GM12878 (cell line): ENCODE data around the gene PRRC2B. TPM values are rescaled to one million over a fixed set of nuclear protein-coding genes. Genes with fewer than 3 reads are reported as not detected.

Source experiments
- ATAC-seq: fragments of 200-7000 bp; cut with Tn5 transposase; 3 replicates; pipeline ENCODE4 v1.9.1; 2020; ENCODE audit warnings: mild to moderate bottlenecking, moderate library complexity
- BruUV-seq: library from RNA; stranded (reverse); fragments of 400-500 nt; replicated peaks from 2 replicates; lab custom pipeline; 2021; lab: Mats Ljungman, UMichigan
- CTCF ChIA-PET: fragments of 300-600 bp; sonication (Branson Sonifier 250); formaldehyde crosslinking; extraction: SDS; loops from one replicate; lab custom pipeline; 2021; ENCODE audit warnings: inconsistent platforms; lab: Yijun Ruan, JAX
- POLR2A ChIA-PET: fragments of 350-600 bp; formaldehyde crosslinking; extraction: SDS; loops from one replicate; lab custom pipeline; 2021; ENCODE audit warnings: inconsistent platforms; lab: Charles Lee
- RAD21 ChIA-PET: fragments of 300-600 bp; sonication (Branson Sonifier 250); formaldehyde crosslinking; loops from one replicate; lab custom pipeline; 2023; ENCODE audit warnings: antibody characterized with exemption; ENCODE audit not compliant: unreplicated experiment; lab: Charles Lee
- SMC1A ChIA-PET: fragments of 300-600 bp; sonication (Branson Sonifier 250); formaldehyde crosslinking; loops from one replicate; lab custom pipeline; 2023; ENCODE audit not compliant: unreplicated experiment, uncharacterized antibody; lab: Charles Lee
- DNase-seq: peaks from one replicate; pipeline ENCODE4 v3.0.0-alpha.2; 2011; ENCODE audit warnings: low read depth, low spot score
- FAIRE-seq: peaks from 3 replicates; lab custom pipeline; 2011; peaks lifted over from hg19 to GRCh38; lab: Jason Lieb, UNC
- H2AFZ ChIP-seq: 2 replicates; pipeline ENCODE4 v1.6.0; 2011; ENCODE audit warnings: low read depth, low read length, control low read depth; ENCODE audit not compliant: control insufficient read depth
- H3K27ac ChIP-seq: 2 replicates; pipeline ENCODE4 v1.5.1; 2011; ENCODE audit warnings: control low read depth; ENCODE audit not compliant: control insufficient read depth, insufficient read depth
- H3K27me3 ChIP-seq, 2 experiments: replicated peaks in 1 of 2; 2 replicates each; pipeline versions ENCODE4 v1.6.0 to v1.6.1; 2011; ENCODE audit warnings: low read length in 1 of 2; ENCODE audit not compliant: control insufficient read depth in 2 of 2, insufficient read depth in 2 of 2
- H3K36me3 ChIP-seq, 2 experiments: 2 replicates each; pipeline ENCODE4 v1.5.1; 2011; ENCODE audit warnings: low read length in 1 of 2; ENCODE audit not compliant: control insufficient read depth in 2 of 2, insufficient read depth in 2 of 2
- H3K4me1 ChIP-seq: 2 replicates; pipeline ENCODE4 v1.6.1; 2011; ENCODE audit warnings: mild to moderate bottlenecking, low read length, moderate library complexity, mixed read lengths; ENCODE audit not compliant: control insufficient read depth, insufficient read depth
- H3K4me2 ChIP-seq: 2 replicates; pipeline ENCODE4 v1.6.0; 2011; ENCODE audit warnings: control low read depth; ENCODE audit not compliant: control insufficient read depth, insufficient read depth
- H3K4me3 ChIP-seq: fragments of 200-600 bp; sonication (generic); 2 replicates; pipeline ENCODE4 v1.5.1; 2016
- H3K79me2 ChIP-seq: 2 replicates; pipeline ENCODE4 v1.6.0; 2011; ENCODE audit warnings: low read length; ENCODE audit not compliant: control insufficient read depth, insufficient read depth
- H3K9ac ChIP-seq: 2 replicates; pipeline ENCODE4 v1.8.0; 2011; ENCODE audit warnings: low read length, control low read depth, mixed read lengths; ENCODE audit not compliant: control insufficient read depth, insufficient read depth
- H3K9me3 ChIP-seq: replicated peaks from 3 replicates; pipeline ENCODE4 v1.5.1; 2011; ENCODE audit warnings: mild to moderate bottlenecking, low read length; ENCODE audit not compliant: control insufficient read depth, insufficient read depth
- H4K20me1 ChIP-seq: 2 replicates; pipeline ENCODE4 v1.6.0; 2011; ENCODE audit not compliant: control insufficient read depth, insufficient read depth
- IRF4 ChIP-seq: IDR thresholded peaks from 2 replicates; pipeline ENCODE4 v1.6.1; 2011; ENCODE audit warnings: low read depth, low read length
- JUNB ChIP-seq: IDR thresholded peaks from 2 replicates; pipeline ENCODE4 v1.6.1; 2016; ENCODE audit warnings: antibody characterized with exemption, mild to moderate bottlenecking
- RBBP5 ChIP-seq: fragments of 200-600 bp; sonication (generic); conservative IDR thresholded peaks from 2 replicates; pipeline ENCODE4 v1.6.1; 2016
- ZNF622 ChIP-seq: fragments of 450-650 bp; IDR thresholded peaks from 2 replicates; pipeline ENCODE4 v1.6.1; 2017; ENCODE audit warnings: mild to moderate bottlenecking, inconsistent platforms
- WGBS: methylation state at CpG from one replicate; pipeline ENCODE4 v1.1.6; 2016; ENCODE audit warnings: low lambda C conversion rate; ENCODE audit not compliant: insufficient replicate concordance, insufficient coverage; ENCODE audit errors: missing lambda C conversion rate; 5-methylcytosine and 5-hydroxymethylcytosine counted together
- in situ Hi-C: fragments of 300-500 bp; cut with MboI; formaldehyde crosslinking; loops from 9 replicates; pipeline ENCODE4 v1.14.3; 2018; ENCODE audit warnings: mixed read lengths
- intact Hi-C: fragments of 100-400 bp; cut with micrococcal nuclease; formaldehyde crosslinking; loops from one replicate; pipeline ENCODE4 v1.14.2; 2022; ENCODE audit not compliant: unreplicated experiment
- polyA plus RNA-seq, 11 experiments: library from polyadenylated mRNA; depleted of rRNA in 4 of 11; unstranded in 6 of 11; stranded (reverse) in 5 of 11; fragments of >200 nt; fragmentation: Nextera tagmentation in 4 of 11; fragmentation: Illumina TruSeq in 1 of 11; extraction: Ambion mirVana in 4 of 11; extraction: Trizol in 1 of 11; gene quantifications; 1 replicate in 1 of 11; 2 replicates in 10 of 11; pipeline versions ENCODE4 v1.2.1 to v1.2.3, GENCODE V29; 2011 to 2016; ENCODE audit warnings: inconsistent platforms in 2 of 11, missing spikeins in 2 of 11, low read depth in 1 of 11
- total RNA-seq, 4 experiments: library from RNA; depleted of rRNA in 3 of 4; stranded (reverse); fragments of >200 nt in 3 of 4; fragmentation: Illumina TruSeq in 1 of 4; extraction: Trizol in 1 of 4; gene quantifications; 2 replicates each; pipeline versions ENCODE4 v1.2.1 to v1.2.3, GENCODE V29; 2013 to 2021
- TF ChIP-seq, protein P1 (sequence below): fragments of 450-650 bp; IDR thresholded peaks from 2 replicates; pipeline ENCODE4 v1.6.1; 2017; ENCODE audit warnings: mild to moderate bottlenecking, moderate library complexity
- TF ChIP-seq, protein P2 (sequence below): IDR thresholded peaks from 2 replicates; pipeline ENCODE4 v1.6.1; 2011; ENCODE audit warnings: borderline replicate concordance, low read depth, mild to moderate bottlenecking, moderate library complexity, mixed read lengths, low read length; ENCODE audit not compliant: insufficient read depth; ENCODE audit errors: extremely low read length

The PRRC2B gene
- total and polyA plus RNA-seq, 10 of the 15 experiments (the other 5 are each of a cell fraction or from before 2014, with no cell fraction given): 0.84 to 155 (median 28.7) TPM

DNA sequence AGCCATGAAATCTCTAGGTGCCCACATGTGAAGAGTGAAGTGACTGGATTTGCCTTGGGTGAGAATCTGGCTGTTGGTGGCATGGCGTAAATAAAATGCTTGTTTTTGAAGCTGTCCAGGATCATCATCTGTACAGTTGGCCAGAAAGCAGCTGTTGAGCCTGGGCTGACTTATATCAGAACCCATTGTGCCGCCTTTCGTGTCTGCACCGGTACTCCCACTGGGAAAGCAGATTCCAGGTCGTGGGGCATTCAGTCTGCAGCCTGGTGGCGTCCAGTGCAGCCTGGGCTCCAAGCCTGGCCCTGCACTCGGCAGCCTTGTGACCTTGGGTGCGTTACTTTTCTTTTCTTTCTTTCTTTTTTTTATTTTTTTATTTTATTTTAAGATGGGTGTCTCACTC, 27.8 kb downstream of the PRRC2B start:
- ATAC-seq: no peak
- 85% methylated on average over 8 of the region's 8 CpGs for WGBS
- FAIRE-seq: no peak
- BruUV-seq: no TSS peak
- H3K27me3 ChIP-seq: no peaks in the 10 kb centered on the region
- TF ChIP-seq JUNB (no peak), RBBP5 (no peak), IRF4 (no peak), ZNF622 (no peak)
- TF ChIP-seq, protein P1, sequence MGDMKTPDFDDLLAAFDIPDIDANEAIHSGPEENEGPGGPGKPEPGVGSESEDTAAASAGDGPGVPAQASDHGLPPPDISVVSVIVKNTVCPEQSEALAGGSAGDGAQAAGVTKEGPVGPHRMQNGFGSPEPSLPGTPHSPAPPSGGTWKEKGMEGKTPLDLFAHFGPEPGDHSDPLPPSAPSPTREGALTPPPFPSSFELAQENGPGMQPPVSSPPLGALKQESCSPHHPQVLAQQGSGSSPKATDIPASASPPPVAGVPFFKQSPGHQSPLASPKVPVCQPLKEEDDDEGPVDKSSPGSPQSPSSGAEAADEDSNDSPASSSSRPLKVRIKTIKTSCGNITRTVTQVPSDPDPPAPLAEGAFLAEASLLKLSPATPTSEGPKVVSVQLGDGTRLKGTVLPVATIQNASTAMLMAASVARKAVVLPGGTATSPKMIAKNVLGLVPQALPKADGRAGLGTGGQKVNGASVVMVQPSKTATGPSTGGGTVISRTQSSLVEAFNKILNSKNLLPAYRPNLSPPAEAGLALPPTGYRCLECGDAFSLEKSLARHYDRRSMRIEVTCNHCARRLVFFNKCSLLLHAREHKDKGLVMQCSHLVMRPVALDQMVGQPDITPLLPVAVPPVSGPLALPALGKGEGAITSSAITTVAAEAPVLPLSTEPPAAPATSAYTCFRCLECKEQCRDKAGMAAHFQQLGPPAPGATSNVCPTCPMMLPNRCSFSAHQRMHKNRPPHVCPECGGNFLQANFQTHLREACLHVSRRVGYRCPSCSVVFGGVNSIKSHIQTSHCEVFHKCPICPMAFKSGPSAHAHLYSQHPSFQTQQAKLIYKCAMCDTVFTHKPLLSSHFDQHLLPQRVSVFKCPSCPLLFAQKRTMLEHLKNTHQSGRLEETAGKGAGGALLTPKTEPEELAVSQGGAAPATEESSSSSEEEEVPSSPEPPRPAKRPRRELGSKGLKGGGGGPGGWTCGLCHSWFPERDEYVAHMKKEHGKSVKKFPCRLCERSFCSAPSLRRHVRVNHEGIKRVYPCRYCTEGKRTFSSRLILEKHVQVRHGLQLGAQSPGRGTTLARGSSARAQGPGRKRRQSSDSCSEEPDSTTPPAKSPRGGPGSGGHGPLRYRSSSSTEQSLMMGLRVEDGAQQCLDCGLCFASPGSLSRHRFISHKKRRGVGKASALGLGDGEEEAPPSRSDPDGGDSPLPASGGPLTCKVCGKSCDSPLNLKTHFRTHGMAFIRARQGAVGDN: no peak
- TF ChIP-seq, protein P2, sequence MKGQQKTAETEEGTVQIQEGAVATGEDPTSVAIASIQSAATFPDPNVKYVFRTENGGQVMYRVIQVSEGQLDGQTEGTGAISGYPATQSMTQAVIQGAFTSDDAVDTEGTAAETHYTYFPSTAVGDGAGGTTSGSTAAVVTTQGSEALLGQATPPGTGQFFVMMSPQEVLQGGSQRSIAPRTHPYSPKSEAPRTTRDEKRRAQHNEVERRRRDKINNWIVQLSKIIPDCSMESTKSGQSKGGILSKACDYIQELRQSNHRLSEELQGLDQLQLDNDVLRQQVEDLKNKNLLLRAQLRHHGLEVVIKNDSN: no peak
- RAD21 ChIA-PET: no interaction called here
- POLR2A ChIA-PET: no interaction called here
- H3K4me1 ChIP-seq: peaks cover 8% of the 10 kb centered on the region
- in situ Hi-C loops: no loop called here
- no peaks in the 10 kb centered on the region for H3K9me3 ChIP-seq
- peaks cover 16 to 17% of the 10 kb centered on the region in 2 experiments; a peak in 3 of 4 replicates for H3K36me3 ChIP-seq
- no peak overlapping the region for H2AFZ ChIP-seq
- no peak overlapping the region for H3K9ac ChIP-seq
- no peak overlapping the region for H3K4me2 ChIP-seq
- H3K79me2 ChIP-seq: peaks cover 86% of the 10 kb centered on the region
- CTCF ChIA-PET: no interaction called here
- intact Hi-C loops: no loop called here
- no peak for DNase-seq
- H3K4me3 ChIP-seq: no peak overlapping the region
- peaks cover 25% of the 10 kb centered on the region for H4K20me1 ChIP-seq
- H3K27ac ChIP-seq: no peak overlapping the region
- SMC1A ChIA-PET: no interaction called here
